HG03378 (cell line): Measurements from ENCODE around the gene SMYD1.
"Not testable (repeated sequence)": the region's sequence is repeated elsewhere in the genome, so short reads cannot be mapped to it uniquely, and the experiment has no call there.

Experiments
- ATAC-seq: cut with Tn5 transposase; IDR thresholded peaks from one replicate; pipeline ENCODE4 v1.9.1; 2021; ENCODE audit warnings: mild to moderate bottlenecking, moderate library complexity; ENCODE audit not compliant: unreplicated experiment

SMYD1 gene

GRCh38 chr2:88067598-88067997 lies at the start of gene SMYD1:
TSS of gene SMYD1 (plus strand) at chr2:88067825. CDS start at chr2:88067865, 40 bp downstream.
- ATAC-seq: no peak

- ATAC-seq: not testable (repeated sequence)
Observed at GRCh38 chr2:88018077-88018805, 49.4 kb upstream of the SMYD1 start.

GRCh38 chr2:88018909-88019308 lies 48.7 kb upstream of the SMYD1 start:
- no peak for ATAC-seq

DNA sequence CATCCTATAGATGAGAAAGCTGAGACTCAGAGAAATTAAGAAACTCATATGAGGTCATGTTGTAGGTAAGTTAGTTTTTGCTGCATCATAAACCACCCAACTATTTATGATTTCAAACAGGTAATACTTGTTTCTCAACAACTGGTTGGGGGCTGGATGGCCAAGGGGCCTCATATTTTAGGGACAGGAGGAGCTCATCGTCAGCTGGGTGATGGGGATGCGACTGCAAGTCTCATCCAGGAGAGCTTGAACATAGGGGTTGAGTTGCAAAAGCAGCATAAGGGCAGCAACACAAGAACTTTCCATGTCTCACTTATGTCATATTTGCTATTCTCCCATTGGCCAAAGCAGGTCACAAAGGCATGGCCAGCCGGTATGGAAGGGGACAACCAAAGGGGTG lies 47.6 kb upstream of the SMYD1 start:
- no peak for ATAC-seq

- ATAC-seq: no peak
Observed at GRCh38 chr2:88022669-88022921, 45.0 kb upstream of the SMYD1 start.

GRCh38 chr2:88024509-88024908 lies 43.1 kb upstream of the SMYD1 start:
- ATAC-seq: no peak

- ATAC-seq: no peak
Observed at GRCh38 chr2:88027697-88028389, 39.8 kb upstream of the SMYD1 start.

GRCh38 chr2:88028931-88029330 lies 38.7 kb upstream of the SMYD1 start:
- ATAC-seq: no peak

DNA sequence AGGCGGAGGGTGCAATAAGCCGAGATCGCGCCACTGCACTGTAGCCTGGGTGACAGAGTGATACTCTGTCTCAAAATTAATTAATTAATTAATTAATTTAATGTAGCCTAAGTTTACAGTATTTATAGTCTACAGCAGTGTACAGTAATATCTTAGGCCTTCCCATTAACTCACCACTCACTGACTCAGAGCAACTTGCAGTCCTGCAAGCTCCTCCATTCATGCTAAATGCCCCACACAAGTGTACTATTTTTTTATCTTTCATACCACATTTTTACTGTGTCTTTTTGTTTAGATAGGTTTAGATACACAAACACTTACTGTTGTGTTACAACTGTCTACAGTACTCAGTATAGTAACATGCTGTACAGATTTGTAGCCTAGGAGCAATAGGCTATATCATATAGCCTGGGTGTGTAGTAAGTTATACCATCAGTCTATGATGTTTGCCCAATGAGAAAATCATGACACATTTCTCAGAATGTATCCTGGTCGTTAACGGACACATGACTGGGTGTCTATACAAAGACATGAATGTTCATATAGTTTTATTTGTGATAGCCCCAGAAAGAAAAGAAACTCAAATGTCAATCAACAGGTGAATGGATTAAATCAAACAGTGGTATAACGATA lies 35.4 kb upstream of the SMYD1 start:
- ATAC-seq: no peak

DNA sequence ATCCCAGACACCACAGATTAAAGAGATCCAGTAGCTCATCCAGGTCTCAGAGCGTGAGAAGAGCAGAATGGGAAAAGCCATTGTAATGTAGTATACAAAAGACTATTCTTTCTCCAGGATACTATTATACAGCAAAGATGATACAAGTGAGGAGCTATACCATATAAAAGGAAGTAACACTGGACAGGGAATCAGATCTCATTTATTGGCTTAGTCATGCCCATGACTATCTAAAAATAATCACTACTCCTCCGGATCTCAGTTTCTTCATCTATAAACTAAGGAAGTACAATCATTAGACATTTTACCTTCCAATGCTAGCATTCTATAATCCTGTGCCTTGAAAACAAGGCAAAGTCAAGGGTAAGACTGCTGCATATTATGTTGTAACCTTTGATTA lies 31.4 kb upstream of the SMYD1 start:
- ATAC-seq: no peak

- no peak for ATAC-seq
Observed at GRCh38 chr2:88036606-88037005, 31.0 kb upstream of the SMYD1 start.

DNA sequence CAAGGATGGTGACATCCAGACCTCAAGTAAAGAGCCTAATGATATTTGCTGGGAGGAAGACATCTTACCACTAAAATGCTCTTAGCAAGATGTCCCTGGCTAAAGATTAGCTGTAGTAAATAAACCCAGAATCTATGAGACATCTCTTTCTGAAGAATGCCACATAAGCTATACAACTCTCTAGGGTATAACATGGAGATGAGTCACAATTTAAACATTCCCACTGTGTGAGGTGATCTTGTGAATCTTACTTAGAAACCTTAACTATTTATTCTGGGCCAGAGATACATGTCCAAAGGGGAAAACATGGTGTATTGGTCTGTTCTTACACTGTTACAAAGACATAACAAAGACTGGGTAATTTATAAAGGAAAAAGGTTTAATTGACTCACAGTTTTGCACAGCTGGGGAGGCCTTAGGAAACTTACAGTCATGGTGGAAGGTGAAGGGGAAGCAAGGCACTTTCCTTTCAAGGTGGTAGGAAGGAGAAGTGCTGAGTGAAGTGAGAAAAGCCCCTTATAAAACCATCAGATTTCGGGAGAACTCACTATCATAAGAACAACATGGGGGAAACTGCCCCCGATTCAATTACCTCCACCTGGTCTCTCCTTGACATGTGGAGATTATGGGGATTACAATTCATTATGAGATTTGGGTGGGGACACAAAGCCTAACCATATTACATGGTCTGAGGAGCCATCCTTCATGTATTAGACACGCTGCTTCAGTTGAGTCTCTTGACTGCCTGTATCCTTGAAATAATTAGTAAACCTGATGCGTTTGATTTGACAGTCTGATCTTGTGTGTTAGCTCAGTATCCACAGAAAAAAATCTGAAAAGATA lies 29.1 kb upstream of the SMYD1 start:
- ATAC-seq: no peak

- ATAC-seq: no peak
Observed at GRCh38 chr2:88042476-88042875, 25.1 kb upstream of the SMYD1 start.

DNA sequence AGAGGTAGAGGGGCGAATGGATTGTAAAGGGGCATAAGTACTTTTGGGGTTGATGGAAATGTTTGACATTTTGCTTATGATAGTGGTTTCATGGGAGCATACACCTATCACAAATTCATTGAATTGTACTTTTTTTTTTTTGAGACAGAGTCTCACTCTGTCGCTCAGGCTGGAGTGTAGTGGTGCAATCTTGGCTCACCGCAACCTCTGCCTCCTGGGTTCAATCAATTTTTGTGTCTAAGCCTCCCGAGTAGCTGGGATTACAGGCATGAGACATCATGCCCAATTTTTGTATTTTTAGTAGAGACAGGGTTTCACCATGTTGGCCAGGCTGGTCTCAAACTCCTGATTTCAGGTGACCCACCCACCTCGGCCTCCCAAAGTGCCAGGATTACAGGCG lies 22.1 kb upstream of the SMYD1 start:
- not testable (repeated sequence) for ATAC-seq

DNA sequence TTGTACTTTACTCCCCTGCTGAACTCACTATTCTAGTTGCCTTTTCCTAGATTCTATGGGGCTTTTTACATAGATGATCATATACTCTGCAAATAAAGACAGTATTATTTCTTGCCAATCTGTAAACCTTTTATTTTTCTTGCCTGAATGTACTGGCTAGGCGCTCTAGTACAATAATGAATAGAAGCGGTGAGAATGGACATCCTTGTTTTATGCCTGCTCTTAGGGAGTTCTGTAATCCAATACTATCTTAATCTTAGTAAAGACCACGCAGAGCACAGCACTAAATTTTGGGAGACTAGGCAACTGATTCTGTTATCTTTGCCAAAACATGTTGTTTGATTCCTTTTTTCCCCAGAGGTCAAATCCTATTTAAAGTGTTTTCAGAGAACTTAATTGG lies 19.1 kb upstream of the SMYD1 start:
- no peak for ATAC-seq

- ATAC-seq: no peak
Observed at GRCh38 chr2:88049622-88050021, 18.0 kb upstream of the SMYD1 start.

DNA sequence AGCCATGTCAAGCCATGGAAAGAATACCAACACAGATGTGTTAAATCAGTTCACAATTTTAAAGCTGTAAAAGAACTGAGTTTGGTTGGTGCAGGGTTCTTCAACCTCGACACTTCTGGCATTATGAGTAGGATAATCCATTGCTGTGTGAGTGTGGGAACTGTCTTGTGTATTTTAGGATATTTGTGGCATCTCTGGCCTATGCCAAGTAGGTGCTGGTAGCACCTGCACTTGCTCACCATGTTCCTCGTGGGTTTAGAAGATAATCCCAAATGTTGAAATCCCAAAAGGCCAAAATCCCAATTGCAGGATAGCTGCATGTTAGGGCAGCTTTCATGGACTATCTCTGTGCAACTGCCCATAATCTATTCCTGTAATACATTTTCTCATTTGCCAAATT lies 15.8 kb upstream of the SMYD1 start:
- no peak for ATAC-seq

DNA sequence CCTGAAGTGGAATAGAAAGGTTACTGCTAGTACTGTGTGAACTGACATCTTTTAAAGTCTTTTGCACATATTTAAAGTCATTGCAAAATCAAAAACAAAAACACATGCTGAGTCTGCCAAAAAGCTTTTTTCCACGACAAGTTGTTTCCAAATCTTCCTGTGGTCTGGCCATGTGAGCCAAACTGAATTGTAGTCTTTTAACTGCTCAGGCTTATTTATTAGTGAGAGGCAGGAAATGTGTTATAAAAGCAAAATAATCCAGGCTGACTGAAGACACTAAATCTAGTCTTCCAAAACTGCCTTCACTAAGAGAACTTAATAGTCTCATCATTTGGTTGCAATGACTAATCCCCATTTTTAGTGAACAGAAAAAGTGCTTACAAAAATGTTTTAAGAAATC lies 14.3 kb upstream of the SMYD1 start:
- ATAC-seq: no peak

DNA sequence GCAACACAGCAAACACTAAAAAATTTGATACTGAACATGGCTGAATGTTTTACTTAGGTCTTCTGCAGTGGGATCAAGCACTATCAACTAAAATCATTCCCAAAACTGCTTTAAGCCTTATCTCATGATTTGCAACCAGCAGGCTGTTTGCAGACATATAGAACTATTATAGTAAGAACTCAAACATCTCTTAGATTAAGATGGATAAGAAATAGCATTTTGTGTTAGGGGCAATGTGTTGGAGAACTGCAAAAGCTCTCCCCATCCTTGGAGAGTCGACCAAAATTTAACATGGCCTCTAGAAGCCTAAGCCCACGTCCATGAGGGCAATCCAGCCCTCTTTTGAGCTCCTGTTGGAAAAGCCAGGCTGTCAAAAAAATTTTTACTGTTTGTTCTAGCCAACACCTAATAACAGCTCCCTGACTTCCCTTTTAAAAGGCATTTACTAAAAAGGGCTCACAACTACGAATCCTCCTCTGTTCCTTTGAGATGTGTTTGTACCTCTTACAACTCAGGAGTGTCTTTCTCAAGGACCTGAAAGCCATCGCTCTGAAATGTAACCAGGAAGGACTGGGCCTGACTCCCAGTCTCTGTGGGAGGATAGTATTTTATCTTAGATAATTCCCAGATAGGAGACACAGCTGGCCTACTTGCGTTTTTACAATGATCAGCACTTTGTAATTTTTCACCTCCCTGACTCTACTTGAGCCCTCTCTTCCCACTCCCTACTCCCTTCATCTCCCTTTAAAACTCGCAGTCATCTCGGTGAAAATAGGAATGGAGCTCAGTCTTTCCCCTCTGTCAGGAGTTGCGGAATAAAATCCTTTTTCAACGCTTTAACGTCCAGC lies 13.5 kb upstream of the SMYD1 start:
- ATAC-seq: no peak

GRCh38 chr2:88054782-88055370 lies 12.7 kb upstream of the SMYD1 start:
- no peak for ATAC-seq
